Muscle layer of duodenum (tissue), 2 donors: ENCODE measurements around the gene PDZD4.

Source experiments
- H3K27ac ChIP-seq: one replicate; pipeline ENCODE4 v1.7.0; 2013; ENCODE audit warnings: mild to moderate bottlenecking, low read length
- H3K27me3 ChIP-seq: one replicate; pipeline ENCODE4 v1.7.0; 2013; ENCODE audit warnings: low read depth, mild to moderate bottlenecking, control low read depth, low read length
- H3K36me3 ChIP-seq, 2 donors: one replicate each; pipeline ENCODE4 v1.7.0; 2013; ENCODE audit warnings: low read length in 2 of 2, control low read depth in 1 of 2, mild to moderate bottlenecking in 1 of 2; ENCODE audit not compliant: insufficient read depth in 2 of 2, control insufficient read depth in 1 of 2
- H3K4me1 ChIP-seq, 2 donors: one replicate each; pipeline ENCODE4 v1.7.0; 2013; ENCODE audit warnings: low read length in 2 of 2, mild to moderate bottlenecking in 2 of 2, control low read depth in 1 of 2, moderate library complexity in 1 of 2; ENCODE audit not compliant: insufficient read depth in 2 of 2, control insufficient read depth in 1 of 2
- H3K4me3 ChIP-seq, 2 donors: one replicate each; pipeline ENCODE4 v1.7.0; 2013; ENCODE audit warnings: low read length in 2 of 2, low read depth in 1 of 2, mild to moderate bottlenecking in 1 of 2
- H3K9me3 ChIP-seq, 2 donors: one replicate each; pipeline ENCODE4 v1.7.0; 2013; ENCODE audit warnings: low read length in 2 of 2, control low read depth in 1 of 2, mild to moderate bottlenecking in 1 of 2; ENCODE audit not compliant: control insufficient read depth in 1 of 2
- donor health status: healthy.

The PDZD4 gene

DNA sequence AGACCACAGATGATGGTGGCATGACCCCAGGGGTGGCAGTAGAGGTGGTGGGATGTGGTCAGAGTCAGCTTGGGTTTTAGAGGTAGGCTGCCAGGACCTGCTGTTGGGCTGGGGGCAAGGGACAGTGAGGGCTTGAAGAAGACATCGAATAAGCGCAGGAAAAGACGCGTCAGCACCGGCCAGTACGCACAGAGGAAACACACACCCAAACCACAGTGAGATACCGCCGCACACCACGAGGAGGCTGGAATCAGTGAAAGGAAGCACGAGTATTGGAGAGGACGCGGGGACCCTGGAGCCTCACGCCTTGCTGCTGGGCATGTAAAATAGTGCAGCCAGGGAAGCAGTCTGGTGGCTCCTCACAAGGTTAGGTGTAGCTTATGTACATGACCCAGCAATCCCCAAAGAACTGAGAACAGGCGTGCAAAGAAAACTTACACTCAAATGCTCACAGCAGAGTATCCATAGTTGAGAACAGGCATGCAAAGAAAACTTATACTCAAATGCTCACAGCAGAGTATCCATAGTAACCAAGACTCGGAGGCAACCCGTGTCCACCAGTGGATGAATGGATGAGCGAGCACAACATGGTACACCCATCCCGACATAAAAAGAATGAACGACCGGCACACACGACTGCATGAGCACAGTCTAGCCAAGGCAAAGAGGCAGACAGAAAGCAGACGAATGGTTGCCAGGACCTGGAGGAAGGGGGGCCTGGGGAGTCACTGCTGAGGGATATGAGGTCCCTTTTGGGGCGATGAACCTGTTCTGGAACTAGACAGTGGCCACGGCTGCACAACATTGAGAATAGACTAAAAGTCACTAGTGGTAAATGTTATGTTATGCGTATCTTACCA lies 13.3 kb downstream of the PDZD4 start:
- H3K27me3 ChIP-seq, result no peaks in the 10 kb centered on the region
- no peak overlapping the region for H3K27ac ChIP-seq
- no peaks in the 10 kb centered on the region for H3K36me3 ChIP-seq
- H3K4me3 ChIP-seq, result no peak overlapping the region
- no peaks in the 10 kb centered on the region for H3K9me3 ChIP-seq
- no peaks in the 10 kb centered on the region for H3K4me1 ChIP-seq

DNA sequence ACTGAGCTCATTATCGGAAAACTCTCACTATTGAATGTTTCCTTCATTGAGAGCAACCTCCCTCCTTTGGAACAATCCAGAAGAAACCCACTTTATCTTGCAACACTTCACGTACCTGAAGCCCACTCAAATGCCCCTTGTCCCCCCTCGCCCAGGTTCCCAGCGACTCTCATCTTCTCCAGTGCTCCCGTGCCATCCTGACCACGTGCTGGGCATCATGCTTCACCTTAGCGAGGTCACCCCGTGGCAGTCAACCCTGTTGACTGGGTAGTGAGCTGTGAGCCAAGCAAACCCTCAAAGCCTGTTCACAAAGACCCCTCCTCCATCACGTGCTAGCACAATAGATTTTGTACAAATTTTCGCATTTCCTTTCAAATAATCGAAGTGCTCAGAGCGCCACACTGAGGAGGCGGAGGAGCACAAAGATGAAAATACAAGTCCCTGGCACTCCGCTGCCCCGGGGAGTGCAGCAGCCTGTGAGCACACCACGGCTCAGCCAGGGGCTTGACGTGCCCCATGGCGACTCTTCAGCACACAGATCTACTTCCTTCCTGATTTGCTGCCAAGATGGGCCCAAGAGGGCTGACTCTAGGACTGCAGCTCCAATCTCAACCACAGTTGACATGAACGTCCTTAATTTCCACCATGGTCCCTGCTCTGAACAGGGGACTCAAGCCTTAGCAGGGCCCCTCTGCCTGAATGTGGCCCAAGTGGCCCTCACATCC lies 15.6 kb downstream of the PDZD4 start:
- Histone ChIP-seq H3K4me3 (no peak overlapping the region), H3K9me3 (no peaks in the 10 kb centered on the region), H3K4me1 (no peaks in the 10 kb centered on the region), H3K27ac (no peak overlapping the region), H3K36me3 (no peaks in the 10 kb centered on the region), H3K27me3 (no peaks in the 10 kb centered on the region)

GRCh38 chrX:153813161-153813560 lies 17.2 kb downstream of the PDZD4 start:
- H3K27ac ChIP-seq, result no peak overlapping the region
- no peaks in the 10 kb centered on the region for H3K4me1 ChIP-seq
- H3K4me3 ChIP-seq, result no peak overlapping the region
- H3K9me3 ChIP-seq, result no peaks in the 10 kb centered on the region
- no peaks in the 10 kb centered on the region for H3K36me3 ChIP-seq
- no peaks in the 10 kb centered on the region for H3K27me3 ChIP-seq

DNA sequence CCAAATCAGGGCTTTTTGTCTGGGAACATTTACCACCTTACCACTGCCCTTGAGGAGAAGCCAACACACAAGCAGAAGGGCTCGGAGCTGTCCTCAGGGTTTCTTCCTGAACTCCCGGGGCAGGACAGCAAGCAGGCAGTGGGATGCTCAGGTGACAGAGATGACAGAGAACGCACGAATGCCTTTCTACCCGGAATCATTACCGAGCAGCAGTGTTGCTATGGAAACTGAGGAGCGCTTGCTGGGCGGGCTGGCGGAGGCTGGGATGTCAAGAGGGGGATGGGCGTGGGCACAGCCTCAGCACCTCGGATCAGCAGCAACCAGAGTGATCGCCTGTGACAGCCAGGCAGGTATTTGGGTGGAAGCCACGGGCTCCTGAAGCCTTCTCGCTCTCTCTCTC lies 18.1 kb downstream of the PDZD4 start:
- Histone ChIP-seq H3K36me3 (no peaks in the 10 kb centered on the region), H3K4me1 (no peaks in the 10 kb centered on the region), H3K4me3 (no peak overlapping the region), H3K27me3 (no peaks in the 10 kb centered on the region), H3K27ac (no peak overlapping the region), H3K9me3 (no peaks in the 10 kb centered on the region)

- no peaks in the 10 kb centered on the region for H3K27me3 ChIP-seq
- no peaks in the 10 kb centered on the region for H3K4me1 ChIP-seq
- no peak overlapping the region for H3K27ac ChIP-seq
- no peaks in the 10 kb centered on the region for H3K9me3 ChIP-seq
- no peaks in the 10 kb centered on the region for H3K36me3 ChIP-seq
- H3K4me3 ChIP-seq, result no peak overlapping the region
These were observed 22.4 kb downstream of the PDZD4 start for GRCh38 chrX:153807976-153808375.

GRCh38 chrX:153806999-153807575 lies 23.3 kb downstream of the PDZD4 start:
- Histone ChIP-seq H3K4me1 (no peaks in the 10 kb centered on the region), H3K9me3 (no peaks in the 10 kb centered on the region), H3K27me3 (no peaks in the 10 kb centered on the region), H3K4me3 (no peak overlapping the region), H3K36me3 (no peaks in the 10 kb centered on the region), H3K27ac (no peak overlapping the region)

DNA sequence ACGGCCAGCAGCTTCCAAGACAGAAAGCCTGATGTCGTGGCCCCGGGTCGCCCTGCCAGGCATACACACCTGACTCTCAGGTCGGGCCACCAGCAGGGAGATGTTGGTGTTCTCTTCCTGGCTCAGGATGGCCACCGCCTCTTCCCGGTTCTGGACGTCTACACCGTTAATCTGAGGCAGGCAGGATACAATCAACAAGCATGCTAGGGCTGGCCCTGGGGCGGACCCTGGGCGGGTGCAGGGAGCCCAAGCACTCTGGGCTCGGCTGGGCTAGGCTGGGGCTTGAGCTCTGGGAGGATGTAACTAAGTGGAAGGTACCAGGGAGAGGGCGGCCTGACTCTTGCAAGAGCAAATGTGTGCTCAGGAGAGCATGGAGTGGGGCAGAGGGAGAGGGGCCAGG lies 24.9 kb downstream of the PDZD4 start:
- no peaks in the 10 kb centered on the region for H3K9me3 ChIP-seq
- no peak overlapping the region for H3K27ac ChIP-seq
- H3K4me1 ChIP-seq, result no peaks in the 10 kb centered on the region
- no peaks in the 10 kb centered on the region for H3K27me3 ChIP-seq
- H3K36me3 ChIP-seq, result no peaks in the 10 kb centered on the region
- no peak overlapping the region for H3K4me3 ChIP-seq

DNA sequence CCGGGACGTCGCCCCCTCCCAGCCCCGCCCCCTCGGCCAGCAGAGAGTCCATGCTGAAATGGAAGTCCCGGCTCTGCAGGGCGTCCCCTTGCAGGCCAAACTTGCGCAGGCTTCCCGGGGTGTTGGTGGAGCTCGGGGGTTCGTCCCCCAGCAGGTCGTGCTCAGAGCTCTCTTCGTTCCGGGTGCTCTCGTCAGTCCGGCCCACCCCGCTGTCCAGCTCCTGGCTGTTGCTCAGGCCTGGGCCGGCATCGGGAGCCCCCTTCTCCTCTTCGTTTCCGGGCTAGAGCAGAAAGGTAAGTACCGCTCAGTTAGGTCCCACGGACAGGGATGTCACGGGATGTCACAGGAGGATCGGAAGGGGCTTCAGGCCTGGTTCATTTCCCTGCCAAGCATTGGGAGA lies 25.7 kb downstream of the PDZD4 start:
- H3K27ac ChIP-seq, result no peak overlapping the region
- no peaks in the 10 kb centered on the region for H3K36me3 ChIP-seq
- no peaks in the 10 kb centered on the region for H3K27me3 ChIP-seq
- no peak overlapping the region for H3K4me3 ChIP-seq
- H3K4me1 ChIP-seq, result no peaks in the 10 kb centered on the region
- H3K9me3 ChIP-seq, result no peaks in the 10 kb centered on the region

DNA sequence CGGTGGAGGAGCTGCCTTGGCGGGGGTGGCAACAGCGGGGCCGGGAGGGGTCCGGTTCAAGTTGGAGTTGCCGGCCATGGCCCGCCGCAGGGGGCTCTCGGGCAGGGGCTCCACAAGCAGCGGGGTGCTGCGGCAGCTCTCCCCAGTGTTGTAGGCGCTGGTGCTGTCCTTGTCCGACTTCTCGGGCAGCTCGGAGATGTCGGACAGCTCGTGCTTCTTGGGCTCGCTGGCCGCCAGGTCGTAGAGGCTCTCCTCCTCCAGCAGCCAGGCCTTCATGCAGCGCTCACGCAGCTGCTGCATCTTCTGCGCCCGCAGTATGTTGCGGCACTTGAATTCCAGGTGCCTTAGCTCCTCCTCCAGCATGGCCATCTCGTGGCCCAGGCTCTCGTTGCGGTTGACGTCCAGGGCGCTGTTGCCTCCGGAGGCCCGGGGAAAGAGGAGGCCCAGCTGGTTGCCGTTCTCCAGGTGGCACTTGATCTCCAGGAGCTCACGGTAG lies 26.2 kb downstream of the PDZD4 start:
- no peak overlapping the region for H3K4me3 ChIP-seq

DNA sequence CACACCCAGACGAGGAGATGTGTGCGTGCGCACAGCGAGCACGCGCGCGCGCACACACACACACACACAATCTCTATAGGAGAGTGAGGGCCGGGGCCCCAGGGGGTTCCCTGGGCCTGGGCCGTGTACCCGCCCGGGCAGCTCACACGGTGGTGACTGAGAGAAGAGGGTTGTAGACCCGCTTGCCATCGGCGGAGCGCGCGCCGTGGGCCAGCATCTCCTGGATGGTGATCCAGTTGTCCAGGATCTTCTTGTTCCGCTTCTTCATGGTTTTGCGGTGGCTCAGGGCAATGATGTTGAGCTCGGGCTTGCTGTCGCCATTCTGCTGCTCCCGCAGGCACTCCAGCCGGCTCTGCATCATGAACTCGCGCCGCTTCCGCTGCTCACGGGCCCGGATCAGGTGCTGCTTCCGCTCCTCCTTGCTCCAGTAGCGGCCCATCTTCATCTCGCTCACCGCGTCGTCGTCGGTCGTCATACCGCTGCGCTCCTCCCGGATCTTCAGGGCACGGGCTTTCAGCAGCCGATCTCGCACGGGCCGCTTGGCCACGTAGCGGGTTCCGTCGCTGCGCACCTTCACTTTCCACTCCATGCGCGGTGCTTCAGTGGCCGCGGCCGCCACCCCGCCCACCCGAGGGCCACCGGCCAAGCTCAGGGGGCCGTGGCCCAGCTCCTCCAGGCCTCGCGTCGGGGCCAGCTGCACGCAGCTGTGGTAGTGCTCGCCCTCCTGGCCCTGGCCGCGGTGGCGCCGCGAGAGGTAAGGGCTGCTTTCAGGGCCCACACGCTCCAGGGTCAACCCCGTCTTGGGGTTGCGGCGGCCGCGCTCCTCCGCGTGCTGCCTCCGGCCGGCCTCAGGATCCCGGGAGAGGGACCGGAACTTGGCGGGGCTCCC lies 26.9 kb downstream of the PDZD4 start:
- Histone ChIP-seq H3K27ac (no peak overlapping the region), H3K4me3 (no peak overlapping the region), H3K4me1 (no peaks in the 10 kb centered on the region), H3K36me3 (no peaks in the 10 kb centered on the region), H3K9me3 (no peaks in the 10 kb centered on the region), H3K27me3 (no peaks in the 10 kb centered on the region)

More for the DNA sequence above, 26.2 kb downstream of the PDZD4 start:
- no peaks in the 10 kb centered on the region for H3K27me3 ChIP-seq
- no peaks in the 10 kb centered on the region for H3K36me3 ChIP-seq
- H3K4me1 ChIP-seq, result no peaks in the 10 kb centered on the region
- no peak overlapping the region for H3K27ac ChIP-seq
- no peaks in the 10 kb centered on the region for H3K9me3 ChIP-seq
